Measurements from ENCODE around the gene AK1.

The AK1 gene

DNA sequence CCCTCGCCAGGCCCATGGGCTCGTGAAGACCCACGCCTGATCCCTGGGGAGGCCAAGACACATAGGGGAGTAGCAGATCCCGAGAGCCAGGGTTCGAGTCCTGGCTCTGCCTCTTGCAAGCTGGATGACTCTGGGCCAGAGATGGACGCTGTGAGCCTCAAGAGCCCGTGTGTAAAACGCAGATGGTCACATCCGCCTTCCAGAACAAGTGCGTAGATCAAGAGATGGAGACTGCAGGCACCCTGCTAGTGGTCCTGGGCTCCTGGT lies 31.1 kb upstream of the AK1 start:
- TF ChIP-seq, protein P1, sequence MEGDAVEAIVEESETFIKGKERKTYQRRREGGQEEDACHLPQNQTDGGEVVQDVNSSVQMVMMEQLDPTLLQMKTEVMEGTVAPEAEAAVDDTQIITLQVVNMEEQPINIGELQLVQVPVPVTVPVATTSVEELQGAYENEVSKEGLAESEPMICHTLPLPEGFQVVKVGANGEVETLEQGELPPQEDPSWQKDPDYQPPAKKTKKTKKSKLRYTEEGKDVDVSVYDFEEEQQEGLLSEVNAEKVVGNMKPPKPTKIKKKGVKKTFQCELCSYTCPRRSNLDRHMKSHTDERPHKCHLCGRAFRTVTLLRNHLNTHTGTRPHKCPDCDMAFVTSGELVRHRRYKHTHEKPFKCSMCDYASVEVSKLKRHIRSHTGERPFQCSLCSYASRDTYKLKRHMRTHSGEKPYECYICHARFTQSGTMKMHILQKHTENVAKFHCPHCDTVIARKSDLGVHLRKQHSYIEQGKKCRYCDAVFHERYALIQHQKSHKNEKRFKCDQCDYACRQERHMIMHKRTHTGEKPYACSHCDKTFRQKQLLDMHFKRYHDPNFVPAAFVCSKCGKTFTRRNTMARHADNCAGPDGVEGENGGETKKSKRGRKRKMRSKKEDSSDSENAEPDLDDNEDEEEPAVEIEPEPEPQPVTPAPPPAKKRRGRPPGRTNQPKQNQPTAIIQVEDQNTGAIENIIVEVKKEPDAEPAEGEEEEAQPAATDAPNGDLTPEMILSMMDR (IDR thresholded peaks at IDR 0.05; ENCODE audit: low read depth, low read length): no peak
- DNase-seq (ENCODE audit: extremely low read depth, low read depth): no peak

DNA sequence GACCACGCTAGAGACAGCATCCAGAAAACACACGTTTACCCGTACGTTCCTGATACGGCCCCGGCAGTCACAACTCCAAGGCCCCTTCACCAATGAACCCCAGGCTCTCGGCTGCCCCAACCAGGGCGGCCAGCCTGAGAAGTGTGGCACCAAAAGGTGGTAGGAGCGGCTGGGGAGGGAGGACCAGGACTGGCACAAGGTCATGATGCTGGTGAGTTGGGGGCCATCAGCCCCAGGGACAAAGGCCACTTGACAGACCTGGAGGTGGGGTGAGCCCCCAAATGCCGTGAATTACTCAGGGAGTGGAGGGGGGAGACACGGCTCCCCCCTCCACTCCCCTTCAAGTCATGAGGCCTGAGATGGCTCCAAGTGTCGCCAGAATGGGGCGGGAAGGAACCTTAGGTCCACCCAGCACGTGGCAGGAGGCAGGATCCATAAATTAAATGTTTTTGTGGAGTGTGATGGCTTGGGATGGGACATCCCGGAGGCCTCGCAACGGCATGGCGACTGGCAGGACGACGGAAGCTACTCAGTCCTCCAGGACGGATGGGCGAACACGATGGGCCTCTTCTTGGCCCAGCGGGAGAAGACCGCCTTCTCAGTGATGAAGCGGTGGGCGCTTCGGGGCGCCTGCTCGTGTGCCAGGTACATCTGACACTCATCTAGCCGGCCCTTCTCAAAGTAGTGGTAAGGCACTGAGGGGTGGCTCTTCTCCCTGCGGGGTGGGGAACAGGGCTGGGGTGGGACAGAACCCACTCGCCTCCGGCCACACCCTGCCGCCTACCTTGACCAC lies 30.6 kb upstream of the AK1 start:
- TF ChIP-seq, protein P1 (IDR thresholded peaks at IDR 0.05; ENCODE audit: low read depth, low read length): no peak
- DNase-seq (ENCODE audit: extremely low read depth, low read depth): no peak

DNA sequence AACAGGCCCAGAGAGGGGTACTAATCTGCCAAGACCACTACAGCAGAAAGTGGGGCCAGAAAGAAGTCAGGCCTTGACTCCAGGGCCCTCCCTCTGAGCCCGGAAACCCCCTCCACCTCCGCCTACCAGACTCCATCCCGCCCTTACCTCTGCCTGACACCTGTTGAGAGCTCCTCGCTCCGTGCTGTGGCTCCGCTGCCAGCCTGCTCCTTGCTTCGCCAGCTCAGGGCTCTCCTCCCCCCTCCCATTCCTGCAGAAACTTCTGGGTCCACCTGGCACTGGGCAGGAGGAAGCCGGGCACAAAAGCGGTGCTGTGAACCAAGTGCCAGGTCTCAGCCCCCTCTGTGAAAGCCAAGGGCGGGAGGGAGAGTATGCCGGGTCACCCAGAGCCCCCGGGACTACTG lies 28.3 kb upstream of the AK1 start:
- no peak for DNase-seq (ENCODE audit: extremely low read depth, low read depth)
- TF ChIP-seq, protein P1 (IDR thresholded peaks at IDR 0.05; ENCODE audit: low read depth, low read length): no peak

DNA sequence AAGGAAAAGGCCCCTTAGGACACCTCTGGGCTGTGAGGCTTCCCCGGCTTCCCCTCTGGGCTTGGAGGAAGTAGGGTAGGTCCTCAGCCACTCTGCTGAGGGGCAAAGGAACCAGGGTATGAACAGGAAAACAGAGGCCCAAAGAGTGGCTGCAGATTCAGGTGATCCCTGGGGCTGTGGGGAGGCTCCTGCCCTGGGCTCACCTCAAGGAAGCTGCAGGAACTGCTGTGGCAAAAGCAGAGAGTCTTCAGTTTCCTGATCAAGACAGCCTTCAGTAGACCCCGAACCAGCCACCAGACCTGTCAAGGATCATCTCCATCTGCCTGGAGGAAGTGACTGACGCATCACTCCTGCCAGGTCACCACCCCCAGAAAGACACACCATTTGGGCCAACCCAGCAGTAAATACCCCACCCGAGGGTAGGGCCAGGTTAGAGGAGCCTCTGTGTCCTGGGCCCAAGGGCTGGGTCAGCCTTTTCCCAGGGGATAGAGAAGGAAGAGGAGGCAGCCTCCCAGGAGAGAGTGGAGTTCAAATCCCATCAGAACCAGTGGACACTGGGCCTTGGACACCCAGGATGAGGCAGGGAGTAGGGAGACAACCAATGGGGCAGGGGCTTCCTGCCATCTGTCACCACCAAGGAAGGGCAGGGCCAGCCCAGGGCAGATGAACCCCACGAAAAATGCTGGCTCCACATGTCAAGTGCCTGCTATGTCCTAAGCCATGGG lies 27.7 kb upstream of the AK1 start:
- DNase-seq (ENCODE audit: extremely low read depth, low read depth): no peak
- TF ChIP-seq, protein P1 (IDR thresholded peaks at IDR 0.05; ENCODE audit: low read depth, low read length): no peak

DNA sequence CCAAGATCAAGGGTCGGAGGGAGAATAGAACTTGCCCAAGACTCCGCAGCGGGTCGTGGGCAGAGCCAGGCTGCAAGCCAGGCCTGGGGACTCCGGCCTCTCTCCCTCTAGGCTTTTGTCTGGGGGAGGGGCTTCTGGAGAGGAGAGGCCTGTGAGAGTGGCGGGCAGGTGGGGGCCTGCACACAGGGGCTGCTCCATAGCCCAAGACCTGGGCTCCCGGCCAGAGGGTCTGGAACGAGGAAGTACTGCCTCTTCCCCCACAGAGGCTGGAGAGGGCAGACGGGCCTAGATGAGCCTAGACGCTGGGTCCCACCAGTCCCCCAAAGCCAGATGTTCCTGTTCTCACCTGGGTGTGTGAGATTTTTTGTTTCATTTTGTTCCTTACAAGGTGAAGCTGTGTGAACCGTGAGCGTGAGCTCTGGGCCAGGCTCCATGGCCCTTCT lies 27.1 kb upstream of the AK1 start:
- no peak for DNase-seq (ENCODE audit: extremely low read depth, low read depth)
- TF ChIP-seq, protein P1 (IDR thresholded peaks at IDR 0.05; ENCODE audit: low read depth, low read length): no peak

- no peak for DNase-seq (ENCODE audit: extremely low read depth, low read depth)
- TF ChIP-seq, protein P1 (IDR thresholded peaks at IDR 0.05; ENCODE audit: low read depth, low read length): no peak
Observed at GRCh38 chr9:127903557-127904475, 26.3 kb upstream of the AK1 start.
